Measurements from ENCODE around the gene TRIM46.
"Not testable (repeated sequence)": the region's sequence is repeated elsewhere in the genome, so short reads cannot be mapped to it uniquely, and the experiment has no call there.

Gene TRIM46

GRCh38 chr1:155181371-155182051, 7.9 kb downstream of the TRIM46 start:
- Mint-ChIP-seq H3K4me3 (no peak overlapping the region), H3K36me3 (ENCODE audit: low read depth) (no peaks in the 10 kb centered on the region), H3K27me3 (peaks cover 14% of the 10 kb centered on the region), H3K27ac (no peak overlapping the region), H3K9me3 (no peaks in the 10 kb centered on the region), H3K4me1 (ENCODE audit: low read depth) (peaks cover 81% of the 10 kb centered on the region)
- intact Hi-C loops (cut with micrococcal nuclease), result no loop called here

- intact Hi-C loops (cut with micrococcal nuclease), result no loop called here
- Mint-ChIP-seq H3K4me3 (no peak overlapping the region), H3K9me3 (no peaks in the 10 kb centered on the region)
Measured at GRCh38 chr1:155182052-155182550, 8.5 kb downstream of the TRIM46 start.

GRCh38 chr1:155183775-155184221, 10.1 kb downstream of the TRIM46 start:
- intact Hi-C loops (cut with micrococcal nuclease), result no loop called here
- H3K9me3 Mint-ChIP-seq, result no peaks in the 10 kb centered on the region
- peak overlapping the region; percentile 83 for H3K27ac Mint-ChIP-seq

More at GRCh38 chr1:155182052-155182550, 8.5 kb downstream of the TRIM46 start:
- no peaks in the 10 kb centered on the region for H3K36me3 Mint-ChIP-seq (ENCODE audit: low read depth)
- peaks cover 17% of the 10 kb centered on the region for H3K27me3 Mint-ChIP-seq
- H3K4me1 Mint-ChIP-seq (ENCODE audit: low read depth), result peaks cover 81% of the 10 kb centered on the region
- peak overlapping the region; percentile 14 for H3K27ac Mint-ChIP-seq

GRCh38 chr1:155184351-155184811, 10.7 kb downstream of the TRIM46 start:
- no peaks in the 10 kb centered on the region for H3K36me3 Mint-ChIP-seq (ENCODE audit: low read depth)
- intact Hi-C loops (cut with micrococcal nuclease), result no loop called here
- H3K27ac Mint-ChIP-seq, result peak overlapping the region; percentile 83
- H3K4me1 Mint-ChIP-seq (ENCODE audit: low read depth), result peaks cover 69% of the 10 kb centered on the region
- no peaks in the 10 kb centered on the region for H3K9me3 Mint-ChIP-seq
- H3K4me3 Mint-ChIP-seq, result no peak overlapping the region
- H3K27me3 Mint-ChIP-seq, result peaks cover 27% of the 10 kb centered on the region

More at GRCh38 chr1:155183775-155184221, 10.1 kb downstream of the TRIM46 start:
- H3K36me3 Mint-ChIP-seq (ENCODE audit: low read depth), result no peaks in the 10 kb centered on the region
- peaks cover 75% of the 10 kb centered on the region for H3K4me1 Mint-ChIP-seq (ENCODE audit: low read depth)
- H3K4me3 Mint-ChIP-seq, result no peak overlapping the region
- peaks cover 27% of the 10 kb centered on the region for H3K27me3 Mint-ChIP-seq

GRCh38 chr1:155184835-155185782, 11.5 kb downstream of the TRIM46 start:
- H3K4me3 Mint-ChIP-seq, result peak overlapping the region; percentile 28
- no peaks in the 10 kb centered on the region for H3K9me3 Mint-ChIP-seq
- peaks cover 65% of the 10 kb centered on the region for H3K4me1 Mint-ChIP-seq (ENCODE audit: low read depth)
- intact Hi-C loops (cut with micrococcal nuclease), result no loop called here
- peak overlapping the region; percentile 83 for H3K27ac Mint-ChIP-seq
- H3K36me3 Mint-ChIP-seq (ENCODE audit: low read depth), result no peaks in the 10 kb centered on the region
- peaks cover 27% of the 10 kb centered on the region for H3K27me3 Mint-ChIP-seq

- Mint-ChIP-seq H3K27me3 (peaks cover 27% of the 10 kb centered on the region), H3K36me3 (ENCODE audit: low read depth) (no peaks in the 10 kb centered on the region), H3K4me1 (ENCODE audit: low read depth) (peaks cover 65% of the 10 kb centered on the region), H3K9me3 (no peaks in the 10 kb centered on the region), H3K4me3 (peak overlapping the region; percentile 28), H3K27ac (peak overlapping the region; percentile 83)
- intact Hi-C loops (cut with micrococcal nuclease), result no loop called here
Measured at GRCh38 chr1:155185783-155186066, 12.1 kb downstream of the TRIM46 start.

- H3K4me3 Mint-ChIP-seq, result no peak overlapping the region
- H3K36me3 Mint-ChIP-seq (ENCODE audit: low read depth), result no peaks in the 10 kb centered on the region
- H3K27me3 Mint-ChIP-seq, result peaks cover 27% of the 10 kb centered on the region
- H3K27ac Mint-ChIP-seq, result peak overlapping the region; percentile 83
- intact Hi-C loops (cut with micrococcal nuclease), result no loop called here
- H3K9me3 Mint-ChIP-seq, result no peaks in the 10 kb centered on the region
- H3K4me1 Mint-ChIP-seq (ENCODE audit: low read depth), result peaks cover 63% of the 10 kb centered on the region
Measured at GRCh38 chr1:155186067-155186793, 12.6 kb downstream of the TRIM46 start.

- peaks cover 57% of the 10 kb centered on the region for H3K4me1 Mint-ChIP-seq (ENCODE audit: low read depth)
- H3K27me3 Mint-ChIP-seq, result peaks cover 23% of the 10 kb centered on the region
- H3K36me3 Mint-ChIP-seq (ENCODE audit: low read depth), result no peaks in the 10 kb centered on the region
- H3K4me3 Mint-ChIP-seq, result no peak overlapping the region
- intact Hi-C loops (cut with micrococcal nuclease), result no loop called here
- peak overlapping the region; percentile 83 for H3K27ac Mint-ChIP-seq
- H3K9me3 Mint-ChIP-seq, result no peaks in the 10 kb centered on the region
Measured at GRCh38 chr1:155186794-155187455, 13.3 kb downstream of the TRIM46 start.

- H3K4me1 Mint-ChIP-seq (ENCODE audit: low read depth), result peaks cover 57% of the 10 kb centered on the region
- peak overlapping the region; percentile 83 for H3K27ac Mint-ChIP-seq
- peaks cover 22% of the 10 kb centered on the region for H3K27me3 Mint-ChIP-seq
- intact Hi-C loops (cut with micrococcal nuclease), result no loop called here
- no peak overlapping the region for H3K4me3 Mint-ChIP-seq
- no peaks in the 10 kb centered on the region for H3K9me3 Mint-ChIP-seq
- H3K36me3 Mint-ChIP-seq (ENCODE audit: low read depth), result no peaks in the 10 kb centered on the region
Measured at GRCh38 chr1:155187456-155187891, 13.8 kb downstream of the TRIM46 start.

- Mint-ChIP-seq H3K27me3 (peaks cover 20% of the 10 kb centered on the region), H3K4me3 (no peak overlapping the region), H3K36me3 (ENCODE audit: low read depth) (no peaks in the 10 kb centered on the region), H3K27ac (peak overlapping the region; percentile 54), H3K9me3 (no peaks in the 10 kb centered on the region), H3K4me1 (ENCODE audit: low read depth) (peaks cover 62% of the 10 kb centered on the region)
- intact Hi-C loops (cut with micrococcal nuclease), result no loop called here
Measured at GRCh38 chr1:155188268-155188667, 14.6 kb downstream of the TRIM46 start.

GRCh38 chr1:155189926-155190325, 16.3 kb downstream of the TRIM46 start:
- intact Hi-C loops (cut with micrococcal nuclease); H3K9me3 Mint-ChIP-seq: not testable (repeated sequence)

GRCh38 chr1:155191904-155192303, 18.3 kb downstream of the TRIM46 start:
- H3K27me3 Mint-ChIP-seq, result peaks cover 31% of the 10 kb centered on the region
- peaks cover 4% of the 10 kb centered on the region for H3K36me3 Mint-ChIP-seq (ENCODE audit: low read depth)
- H3K4me3 Mint-ChIP-seq, result no peak overlapping the region
- peaks cover 53% of the 10 kb centered on the region for H3K4me1 Mint-ChIP-seq (ENCODE audit: low read depth)
- peak overlapping the region; percentile 93 for H3K27ac Mint-ChIP-seq
- H3K9me3 Mint-ChIP-seq, result no peaks in the 10 kb centered on the region
- intact Hi-C loops (cut with micrococcal nuclease), result loop anchor here (2.0 kb wide), 1 partner anchor 15 kb away; no protein-coding TSS in a partner anchor

More at GRCh38 chr1:155189926-155190325, 16.3 kb downstream of the TRIM46 start:
- H3K36me3 Mint-ChIP-seq (ENCODE audit: low read depth); H3K27ac Mint-ChIP-seq; H3K4me3 Mint-ChIP-seq: not testable (repeated sequence)
- Mint-ChIP-seq H3K27me3 (peaks cover 23% of the 10 kb centered on the region), H3K4me1 (ENCODE audit: low read depth) (peaks cover 63% of the 10 kb centered on the region)
